TTC549 (cell line): ENCODE measurements around the gene PSMB11.

ENCODE experiments used
- FAIRE-seq: peaks from 2 replicates; lab custom pipeline; 2012; peaks lifted over from hg19 to GRCh38; lab: Jason Lieb, UNC

Gene PSMB11

GRCh38 chr14:23015618-23016017 lies 26.4 kb upstream of the PSMB11 start:
- no peak for FAIRE-seq

- no peak for FAIRE-seq
Measured at GRCh38 chr14:23017091-23017490, 24.9 kb upstream of the PSMB11 start.

- no peak for FAIRE-seq
Measured at GRCh38 chr14:23018107-23018506, 23.9 kb upstream of the PSMB11 start.

- no peak for FAIRE-seq
Measured at GRCh38 chr14:23020143-23021128, 21.6 kb upstream of the PSMB11 start.

GRCh38 chr14:23021434-23021833 lies 20.6 kb upstream of the PSMB11 start:
- FAIRE-seq = no peak

GRCh38 chr14:23021889-23022442 lies 20.0 kb upstream of the PSMB11 start:
- no peak for FAIRE-seq

- FAIRE-seq = no peak
Measured at GRCh38 chr14:23023022-23023794, 18.8 kb upstream of the PSMB11 start.

GRCh38 chr14:23023795-23024152 lies 18.2 kb upstream of the PSMB11 start:
- FAIRE-seq = no peak

GRCh38 chr14:23024612-23025075 lies 17.4 kb upstream of the PSMB11 start:
- no peak for FAIRE-seq

- no peak for FAIRE-seq
Measured at GRCh38 chr14:23025151-23025814, 16.7 kb upstream of the PSMB11 start.

- no peak for FAIRE-seq
Measured at GRCh38 chr14:23028799-23029198, 13.2 kb upstream of the PSMB11 start.

- no peak for FAIRE-seq
Measured at GRCh38 chr14:23030936-23031335, 11.1 kb upstream of the PSMB11 start.

- FAIRE-seq = no peak
Measured at GRCh38 chr14:23033251-23033727, 8.7 kb upstream of the PSMB11 start.

- FAIRE-seq = no peak
Measured at GRCh38 chr14:23033801-23034497, 8.1 kb upstream of the PSMB11 start.

GRCh38 chr14:23034498-23035302 lies 7.3 kb upstream of the PSMB11 start, which contains the start of gene PSMB5:
Gene PSMB5 (minus strand): TSS chr14:23034900. CDS start chr14:23034881, 19 bp downstream.
- FAIRE-seq = peak; percentile 63

GRCh38 chr14:23035303-23036144 lies 6.5 kb upstream of the PSMB11 start:
- FAIRE-seq = no peak

- FAIRE-seq = no peak
Measured at GRCh38 chr14:23040100-23040499, 1.9 kb upstream of the PSMB11 start.

- FAIRE-seq = no peak
Measured at GRCh38 chr14:23041729-23042128, 283 bp upstream of the PSMB11 start.

- FAIRE-seq = no peak
Measured at GRCh38 chr14:23043145-23043544, 1.1 kb downstream of the PSMB11 start.

- no peak for FAIRE-seq
Measured at GRCh38 chr14:23043754-23044153, 1.7 kb downstream of the PSMB11 start.
